DMS153 treated with DMSO at 0.1 percent for 48 hours (cell line): ENCODE results near the gene DPP10.
"Not testable (repeated sequence)": the region's sequence is repeated elsewhere in the genome, so short reads cannot be mapped to it uniquely, and the experiment has no call there.

ENCODE experiments used
- DNase-seq: peaks from one replicate; lab custom pipeline; 2025; ENCODE audit not compliant: unreplicated experiment; lab: John Stamatoyannopoulos, UW

The DPP10 gene

DNA sequence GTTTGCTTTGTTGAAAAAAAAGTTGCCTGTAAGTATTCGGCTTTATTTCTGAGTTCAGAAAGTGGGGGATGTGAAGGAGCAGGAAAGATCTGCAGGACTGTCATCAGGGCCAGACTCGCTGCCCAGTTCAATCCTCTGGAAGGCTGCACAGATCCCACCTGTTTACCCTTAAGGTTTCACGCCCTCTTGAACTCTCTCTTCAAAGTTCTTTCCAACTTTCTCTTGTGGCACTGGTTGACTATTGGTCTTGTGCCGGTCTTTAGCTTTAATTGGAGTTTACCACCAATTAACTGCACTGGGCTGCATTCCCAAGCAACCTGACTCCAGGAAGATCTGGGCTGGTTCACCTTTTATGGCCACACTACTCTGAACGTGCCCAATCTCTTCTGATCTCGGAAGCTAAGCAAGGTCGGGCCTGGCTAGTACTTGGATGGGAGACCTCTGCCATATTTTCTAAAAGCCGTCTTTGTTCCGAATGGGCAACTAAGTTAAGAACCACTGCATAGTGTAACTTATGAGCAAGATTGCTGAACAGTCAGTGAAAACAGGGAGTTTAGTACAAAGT lies 495.0 kb downstream of the DPP10 start:
- no peak for DNase-seq

DNA sequence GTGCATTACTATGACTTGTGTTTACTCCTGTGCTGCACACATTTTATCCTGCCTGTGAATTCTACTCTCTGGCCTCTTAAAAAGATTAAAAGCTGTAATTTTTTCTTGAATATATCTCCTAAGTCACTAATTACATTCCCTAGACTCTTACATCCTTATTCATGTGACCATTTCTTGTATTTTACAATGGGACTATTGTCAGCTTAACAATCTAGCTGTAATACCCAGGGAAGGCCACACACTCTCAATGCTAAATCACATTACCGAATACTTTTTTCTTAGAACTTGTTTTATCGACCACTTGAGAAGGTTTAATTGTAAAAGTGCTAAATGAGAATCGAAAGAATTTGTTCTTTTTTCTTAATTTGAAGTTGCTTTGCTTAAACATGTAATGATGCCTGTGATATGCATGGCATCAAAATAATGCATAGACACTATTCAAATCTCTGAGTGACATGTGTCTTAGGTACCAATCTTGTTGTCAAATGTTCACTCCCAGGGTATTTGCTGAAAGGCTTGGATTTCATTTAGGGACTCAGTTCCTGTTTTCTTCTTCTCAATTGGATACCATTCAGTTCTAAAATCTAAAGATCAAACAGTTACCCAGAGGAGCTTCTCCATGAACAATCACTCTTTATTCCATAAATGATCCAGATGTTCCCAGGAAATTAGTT lies 498.5 kb downstream of the DPP10 start:
- DNase-seq = no peak

DNA sequence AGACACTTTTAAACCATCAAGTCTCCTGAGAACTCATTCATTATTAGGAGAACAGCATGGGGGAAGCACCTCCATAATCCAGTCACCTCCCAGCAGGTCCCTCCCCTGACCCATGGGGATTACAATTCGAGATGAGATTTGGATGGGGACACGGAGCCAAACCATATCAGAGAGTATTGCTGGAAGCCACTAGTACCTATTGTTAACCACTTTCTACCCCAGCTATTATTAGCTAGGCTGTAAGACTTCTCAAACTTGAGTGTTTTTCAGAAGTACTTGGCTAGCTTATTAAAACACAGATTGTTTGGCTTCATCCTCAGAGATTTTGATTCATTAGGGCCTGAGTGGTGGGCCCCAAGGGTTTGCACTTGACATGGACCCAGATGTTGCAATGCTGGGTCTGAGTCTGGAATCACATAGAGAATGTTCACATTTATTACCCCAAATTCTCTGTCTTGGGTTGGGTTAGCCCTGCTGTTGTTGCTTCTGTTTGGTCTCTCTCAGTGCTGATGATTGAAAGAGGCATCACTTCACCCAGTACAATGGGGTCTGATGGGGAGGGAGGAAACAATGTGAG lies 506.9 kb downstream of the DPP10 start:
- DNase-seq = no peak

- no peak for DNase-seq
Measured at GRCh38 chr2:114960389-114960788, 517.9 kb downstream of the DPP10 start.

- no peak for DNase-seq
Measured at GRCh38 chr2:114962532-114962931, 520.1 kb downstream of the DPP10 start.

GRCh38 chr2:114968748-114969400 lies 526.4 kb downstream of the DPP10 start:
- no peak for DNase-seq

DNA sequence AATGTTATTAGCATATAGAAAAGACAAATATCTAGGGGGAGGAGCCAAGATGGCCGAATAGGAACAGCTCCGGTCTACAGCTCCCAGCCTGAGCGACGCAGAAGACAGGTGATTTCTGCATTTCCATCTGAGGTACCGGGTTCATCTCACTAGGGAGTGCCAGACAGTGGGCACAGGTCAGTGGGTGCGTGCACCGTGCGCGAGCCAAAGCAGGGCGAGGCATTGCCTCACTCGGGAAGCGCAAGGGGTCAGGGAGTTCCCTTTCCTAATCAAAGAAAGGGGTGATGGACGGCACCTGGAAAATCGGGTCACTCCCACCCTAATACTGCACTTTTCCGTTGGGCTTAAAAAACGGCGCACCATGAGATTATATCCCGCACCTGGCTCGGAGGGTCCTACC lies 561.9 kb downstream of the DPP10 start:
- not testable (repeated sequence) for DNase-seq

DNA sequence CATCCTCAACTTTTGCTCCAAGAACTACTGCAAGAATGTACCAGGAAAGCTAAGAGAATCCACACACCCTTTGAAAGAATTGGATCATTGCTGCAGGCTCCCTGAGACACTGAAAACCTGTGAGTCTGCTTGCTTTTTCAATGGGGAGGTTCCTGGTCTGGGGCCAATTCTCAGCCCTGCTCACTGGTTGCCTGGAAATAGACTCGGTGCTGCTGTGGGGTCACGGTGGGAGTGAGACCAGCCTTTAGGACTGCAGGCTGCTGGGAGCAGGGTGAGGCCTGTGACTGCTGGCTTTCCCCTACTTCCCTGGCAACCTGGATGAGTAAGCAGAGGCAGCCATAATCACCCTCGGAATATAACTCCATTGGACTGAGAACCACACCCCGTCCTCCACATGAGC lies 569.3 kb downstream of the DPP10 start:
- DNase-seq = no peak

GRCh38 chr2:115022013-115022412 lies 579.6 kb downstream of the DPP10 start:
- not testable (repeated sequence) for DNase-seq

DNA sequence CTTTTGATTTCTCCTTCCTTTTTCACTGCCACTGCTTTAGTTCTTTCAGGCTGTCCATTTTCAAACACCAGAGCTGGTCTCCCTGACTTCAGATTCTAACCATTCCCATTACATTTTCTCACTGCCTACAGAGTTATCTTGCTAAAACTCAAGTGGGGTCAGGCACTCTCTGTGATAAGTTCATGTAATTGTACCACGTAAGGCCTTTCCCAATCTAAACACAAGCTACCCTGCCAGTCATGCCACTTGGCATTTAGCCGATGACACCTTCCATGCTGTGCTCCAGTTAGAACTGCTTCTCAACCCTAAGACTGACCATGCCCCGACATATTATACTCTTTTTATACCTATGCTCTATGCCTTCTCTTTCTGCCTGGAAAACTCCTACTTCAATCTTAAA lies 592.4 kb downstream of the DPP10 start:
- DNase-seq = no peak

- no peak for DNase-seq
Measured at GRCh38 chr2:115036818-115037217, 594.4 kb downstream of the DPP10 start.

DNA sequence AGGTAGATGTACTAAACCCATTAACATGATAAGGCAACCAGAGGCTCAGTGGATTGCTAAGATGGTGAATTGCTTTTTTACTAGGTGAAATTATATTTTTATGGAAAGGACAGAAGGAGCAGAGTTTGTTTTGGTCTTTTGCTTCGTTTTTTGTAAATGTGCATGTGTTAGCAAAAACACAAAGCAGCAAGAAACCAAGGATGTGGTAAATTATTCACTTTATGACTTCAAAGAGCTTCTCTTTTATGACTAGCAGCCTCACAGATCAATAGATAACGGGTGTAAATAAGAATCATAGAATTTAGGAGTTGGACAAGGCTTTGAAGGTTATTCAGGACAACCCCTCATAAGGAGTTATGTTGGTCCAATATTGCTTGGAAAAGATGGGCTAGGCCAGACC lies 615.0 kb downstream of the DPP10 start:
- no peak for DNase-seq

DNA sequence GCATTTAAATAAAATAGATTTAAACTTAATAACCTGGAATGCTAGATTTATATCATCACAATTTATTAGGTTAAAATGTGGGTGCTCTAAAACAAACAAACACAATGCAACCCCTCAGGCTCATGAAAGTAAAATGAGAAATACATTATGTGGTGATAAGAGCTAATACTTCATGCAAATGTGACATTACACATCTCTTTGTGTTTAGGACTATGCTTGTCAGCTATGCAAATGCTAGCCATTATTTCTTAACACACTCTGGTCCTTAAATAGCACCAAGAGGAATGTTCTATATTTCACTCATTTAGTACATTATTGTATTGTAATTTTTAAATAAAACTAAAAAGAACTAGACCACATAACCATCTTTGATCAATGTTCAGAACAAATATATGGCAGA lies 627.6 kb downstream of the DPP10 start:
- no peak for DNase-seq

- DNase-seq = no peak
Measured at GRCh38 chr2:115071534-115071933, 629.1 kb downstream of the DPP10 start.

DNA sequence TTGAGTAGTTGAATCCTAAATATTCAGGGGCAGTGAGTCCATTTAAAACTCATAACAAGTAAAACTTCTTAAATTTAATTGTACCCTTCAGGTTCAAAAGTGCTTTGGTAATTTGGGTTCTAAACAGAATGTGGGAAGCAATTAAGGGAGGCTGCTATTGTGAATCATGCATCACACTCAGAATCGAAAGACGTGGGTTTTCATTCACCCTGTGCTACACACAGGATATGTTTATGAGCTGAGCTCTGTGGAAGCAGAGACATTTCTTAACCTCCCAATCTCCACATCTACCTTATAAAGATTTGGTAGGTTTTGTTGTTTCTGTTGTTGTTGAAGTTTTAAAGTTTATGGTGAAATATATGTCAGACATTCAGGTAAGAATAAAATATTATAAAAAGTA lies 633.4 kb downstream of the DPP10 start:
- DNase-seq = no peak

- no peak for DNase-seq
Measured at GRCh38 chr2:115077626-115078025, 635.2 kb downstream of the DPP10 start.

DNA sequence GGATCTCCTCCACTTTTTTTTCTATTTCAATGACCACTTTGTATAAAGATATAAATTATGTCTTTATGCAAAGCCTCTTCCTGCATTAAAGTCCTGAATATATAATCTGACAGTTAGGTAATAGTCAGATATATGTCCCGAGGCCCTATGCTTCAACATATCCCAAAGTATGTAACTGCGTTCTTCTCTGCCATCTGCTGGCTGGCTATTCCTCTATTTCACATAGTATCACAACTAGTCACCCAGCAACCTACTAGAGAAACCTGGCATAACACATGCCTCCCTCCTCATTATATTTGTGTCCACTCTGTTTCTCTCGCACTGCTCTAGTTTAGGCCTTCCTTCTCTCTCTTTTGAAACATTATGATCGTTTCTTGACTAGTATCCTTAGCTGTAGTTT lies 640.8 kb downstream of the DPP10 start:
- peak; percentile 0 for DNase-seq

DNA sequence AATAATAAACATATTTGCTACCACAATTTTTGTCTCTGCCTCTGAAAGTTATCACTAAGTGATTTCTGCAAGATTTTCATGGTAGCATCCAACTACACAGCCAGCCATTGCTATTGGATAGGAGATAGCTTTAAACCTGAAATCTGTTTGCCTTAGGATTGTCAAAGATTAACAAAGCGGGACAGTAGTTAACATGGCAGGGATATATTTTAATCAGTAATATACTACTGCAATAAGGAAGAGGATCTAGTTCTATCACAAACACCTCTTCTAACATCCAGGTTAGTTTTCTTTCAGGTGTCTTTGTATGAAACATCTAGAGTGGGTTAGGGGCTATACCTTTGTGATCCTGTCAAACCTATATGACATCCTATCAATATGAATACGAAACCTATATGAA lies 641.3 kb downstream of the DPP10 start:
- DNase-seq = no peak

DNA sequence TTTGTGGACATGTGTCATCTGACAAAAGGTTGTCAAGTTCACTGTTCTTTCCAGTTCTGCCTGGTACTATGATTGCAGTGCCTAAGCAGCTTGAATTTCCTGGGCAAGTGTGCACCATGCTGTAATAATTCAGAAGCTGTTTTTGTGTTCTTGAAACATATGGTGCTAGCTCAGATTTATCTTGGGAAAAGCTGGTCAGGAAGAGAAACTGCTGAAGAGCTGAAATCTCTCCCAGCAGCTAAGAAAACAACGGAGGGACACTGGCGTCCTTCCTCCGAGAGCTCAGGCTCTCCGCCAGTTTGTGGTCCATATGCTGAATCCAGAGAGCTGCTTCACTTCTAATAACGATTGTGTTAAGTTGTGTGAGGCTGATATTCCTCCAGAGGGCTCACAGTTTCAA lies 642.0 kb downstream of the DPP10 start:
- DNase-seq = no peak

DNA sequence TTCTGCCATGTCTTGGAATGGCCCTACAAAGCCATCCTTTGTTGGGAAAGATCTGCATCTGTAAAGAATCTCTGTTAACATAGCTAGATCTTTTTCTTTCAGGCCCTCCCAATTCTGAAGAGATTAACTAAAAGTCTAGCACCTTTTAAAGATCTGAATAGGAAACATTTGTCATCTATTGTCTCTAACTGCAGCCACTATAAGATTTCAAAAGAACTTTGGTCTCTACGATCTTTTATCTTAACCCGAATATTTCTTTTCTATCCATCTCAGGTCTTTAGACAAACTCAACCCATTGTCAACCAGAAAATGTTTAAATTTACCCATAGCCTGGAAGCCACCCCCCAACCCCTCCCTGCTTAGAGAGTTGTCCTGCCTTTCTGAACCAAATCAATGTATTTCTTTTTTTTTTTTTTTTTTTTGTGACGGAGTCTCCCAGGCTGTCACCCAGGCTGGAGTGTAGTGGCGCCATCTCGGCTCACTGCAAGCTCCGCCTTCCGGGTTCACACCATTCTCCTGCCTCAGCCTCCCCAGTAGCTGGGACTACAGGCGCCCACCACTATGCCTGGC lies 643.7 kb downstream of the DPP10 start:
- DNase-seq = not testable (repeated sequence)

- DNase-seq = no peak
Measured at GRCh38 chr2:115094441-115094840, 652.0 kb downstream of the DPP10 start.

DNA sequence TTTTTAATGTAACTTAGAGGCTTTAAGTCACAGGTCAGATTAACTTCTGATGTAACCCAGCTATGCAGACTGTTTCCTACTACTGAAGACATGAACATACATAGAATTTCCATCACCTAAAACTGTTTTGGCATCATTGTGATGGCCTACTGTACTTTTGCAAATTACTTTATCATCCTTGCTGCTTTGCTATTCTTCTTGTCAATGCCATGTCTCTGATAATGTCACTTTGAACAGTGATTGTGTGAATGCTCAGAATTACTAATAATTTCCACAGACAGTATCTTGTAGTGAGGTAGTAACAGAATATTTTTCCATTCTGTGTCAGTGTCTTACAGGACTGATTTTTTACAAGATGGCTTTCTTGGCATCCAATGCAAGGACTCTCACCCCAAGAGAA lies 663.5 kb downstream of the DPP10 start:
- no peak for DNase-seq
